HFFc6 (cell line): Measurements from ENCODE around the gene ARHGAP31. TPM values are rescaled to one million over a fixed set of nuclear protein-coding genes. Genes with fewer than 3 reads are reported as not detected.

Experiments used
- DNase-seq: peaks from one replicate; pipeline ENCODE4 v3.0.0-alpha.2; 2018
- H3K27ac Mint-ChIP-seq: 2 replicates; pipeline ENCODE4 v1.8.0; 2020; ENCODE audit warnings: mild to moderate bottlenecking, mixed read lengths
- H3K27me3 Mint-ChIP-seq: 2 replicates; pipeline ENCODE4 v1.8.0; 2021; ENCODE audit warnings: mild to moderate bottlenecking, moderate library complexity, mixed read lengths; ENCODE audit not compliant: insufficient read depth
- H3K36me3 Mint-ChIP-seq: 2 replicates; pipeline ENCODE4 v1.8.0; 2021; ENCODE audit warnings: low read depth, mixed read lengths
- H3K4me1 Mint-ChIP-seq: 2 replicates; pipeline ENCODE4 v1.8.0; 2020; ENCODE audit warnings: low read depth, mixed read lengths
- H3K4me3 Mint-ChIP-seq: 2 replicates; pipeline ENCODE4 v1.8.0; 2020; ENCODE audit warnings: mild to moderate bottlenecking, moderate library complexity, mixed read lengths
- H3K9me3 Mint-ChIP-seq: 2 replicates; pipeline ENCODE4 v1.8.0; 2020; ENCODE audit warnings: mild to moderate bottlenecking, mixed read lengths
- total RNA-seq, 6 experiments: library from RNA; stranded (reverse); fragmentation: NEBNext Ultra II Directional; extraction: Animal tissue kit (Norgen Biotek cat#: 25700); gene quantifications; 2 replicates in 1 of 6; 3 replicates in 5 of 6; pipeline ENCODE4 v1.2.3, GENCODE V29; 2021
- TF ChIP-seq, protein P1 (sequence below): fragments of 200-600 bp; sonication (generic); IDR thresholded peaks from 2 replicates; pipeline ENCODE4 v1.5.0; 2021; ENCODE audit warnings: antibody characterized with exemption, mild to moderate bottlenecking

The ARHGAP31 gene
- total RNA-seq, 6 experiments from 2014 or later, result 18.0 to 25.1 (median 20.5) TPM

DNA sequence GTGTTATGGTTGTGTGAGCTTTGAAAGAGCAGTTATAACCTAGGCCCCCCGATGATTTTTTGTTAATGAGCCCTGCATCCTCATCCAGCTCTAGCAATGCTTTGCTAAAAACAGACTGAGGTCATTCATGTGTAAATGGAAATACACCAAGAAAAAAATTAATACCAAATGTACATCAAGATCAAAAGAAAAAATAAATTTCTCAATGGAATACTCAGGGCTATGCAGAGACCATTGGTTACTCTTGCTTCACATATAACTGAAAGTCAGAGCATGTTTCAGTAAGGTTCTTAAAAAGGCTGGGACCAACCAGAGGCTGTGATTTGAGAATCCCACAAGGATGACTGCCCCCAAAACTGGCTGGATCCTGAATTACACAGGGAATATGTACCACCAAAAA is 48.0 kb downstream of the ARHGAP31 start:
- H3K4me3 Mint-ChIP-seq, result no peak overlapping the region
- no peak for DNase-seq
- H3K4me1 Mint-ChIP-seq, result peaks cover 8% of the 10 kb centered on the region
- TF ChIP-seq, protein P1, sequence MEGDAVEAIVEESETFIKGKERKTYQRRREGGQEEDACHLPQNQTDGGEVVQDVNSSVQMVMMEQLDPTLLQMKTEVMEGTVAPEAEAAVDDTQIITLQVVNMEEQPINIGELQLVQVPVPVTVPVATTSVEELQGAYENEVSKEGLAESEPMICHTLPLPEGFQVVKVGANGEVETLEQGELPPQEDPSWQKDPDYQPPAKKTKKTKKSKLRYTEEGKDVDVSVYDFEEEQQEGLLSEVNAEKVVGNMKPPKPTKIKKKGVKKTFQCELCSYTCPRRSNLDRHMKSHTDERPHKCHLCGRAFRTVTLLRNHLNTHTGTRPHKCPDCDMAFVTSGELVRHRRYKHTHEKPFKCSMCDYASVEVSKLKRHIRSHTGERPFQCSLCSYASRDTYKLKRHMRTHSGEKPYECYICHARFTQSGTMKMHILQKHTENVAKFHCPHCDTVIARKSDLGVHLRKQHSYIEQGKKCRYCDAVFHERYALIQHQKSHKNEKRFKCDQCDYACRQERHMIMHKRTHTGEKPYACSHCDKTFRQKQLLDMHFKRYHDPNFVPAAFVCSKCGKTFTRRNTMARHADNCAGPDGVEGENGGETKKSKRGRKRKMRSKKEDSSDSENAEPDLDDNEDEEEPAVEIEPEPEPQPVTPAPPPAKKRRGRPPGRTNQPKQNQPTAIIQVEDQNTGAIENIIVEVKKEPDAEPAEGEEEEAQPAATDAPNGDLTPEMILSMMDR, result no peak
- H3K27me3 Mint-ChIP-seq, result no peaks in the 10 kb centered on the region
- peaks cover 2% of the 10 kb centered on the region; the same call in 1 of the 2 replicates for H3K9me3 Mint-ChIP-seq
- H3K36me3 Mint-ChIP-seq, result peaks cover 5% of the 10 kb centered on the region
- H3K27ac Mint-ChIP-seq, result no peak overlapping the region

DNA sequence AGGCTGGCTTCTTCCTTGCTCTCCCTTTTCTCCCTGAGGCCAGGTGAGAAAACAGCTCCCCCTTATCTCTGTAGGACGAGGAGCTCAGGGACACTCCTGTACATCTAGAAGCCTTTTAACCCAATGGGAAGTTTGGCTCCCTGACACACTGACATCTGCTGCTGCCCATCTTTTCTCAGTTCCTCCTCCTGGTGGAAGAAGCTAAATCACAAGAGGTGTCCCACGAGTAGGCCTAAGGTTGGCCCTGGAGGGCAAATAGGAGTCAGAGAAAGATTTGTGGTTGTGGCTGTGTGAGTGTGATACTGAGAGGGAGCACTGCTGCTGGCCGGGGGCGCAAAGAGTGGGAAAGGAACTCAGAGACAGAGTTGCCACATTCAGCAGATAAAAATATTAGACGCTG is 49.5 kb downstream of the ARHGAP31 start:
- Mint-ChIP-seq H3K36me3 (no peaks in the 10 kb centered on the region), H3K4me1 (peaks cover 8% of the 10 kb centered on the region), H3K27ac (no peak overlapping the region), H3K9me3 (no peaks in the 10 kb centered on the region), H3K4me3 (no peak overlapping the region), H3K27me3 (no peaks in the 10 kb centered on the region)
- DNase-seq, result no peak
- TF ChIP-seq, protein P1, result no peak

DNA sequence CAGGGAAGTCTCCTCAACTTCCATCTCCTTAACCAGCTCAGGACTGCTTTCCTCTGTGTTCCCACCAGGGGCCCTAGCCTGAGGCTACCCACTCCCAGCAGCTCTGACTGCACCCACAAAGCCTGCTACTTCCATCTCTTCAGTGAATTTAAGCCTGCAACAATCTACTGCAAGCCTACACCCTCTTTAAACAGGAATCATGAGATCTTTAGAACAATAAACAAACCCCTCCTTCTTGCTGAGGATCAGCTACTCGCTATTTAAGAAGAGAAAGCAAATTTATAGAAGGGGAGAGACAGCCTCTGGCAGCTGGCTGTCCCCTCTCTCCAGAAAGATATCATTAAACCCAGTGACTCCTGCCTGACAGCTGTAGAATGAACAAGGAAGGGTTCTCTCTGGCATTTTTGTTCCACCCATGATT is 51.9 kb downstream of the ARHGAP31 start:
- TF ChIP-seq, protein P1, result no peak
- H3K4me1 Mint-ChIP-seq, result peaks cover 22% of the 10 kb centered on the region
- H3K27ac Mint-ChIP-seq, result no peak overlapping the region
- H3K4me3 Mint-ChIP-seq, result no peak overlapping the region
- no peaks in the 10 kb centered on the region for H3K27me3 Mint-ChIP-seq
- DNase-seq, result no peak
- H3K9me3 Mint-ChIP-seq, result no peaks in the 10 kb centered on the region
- no peaks in the 10 kb centered on the region for H3K36me3 Mint-ChIP-seq

DNA sequence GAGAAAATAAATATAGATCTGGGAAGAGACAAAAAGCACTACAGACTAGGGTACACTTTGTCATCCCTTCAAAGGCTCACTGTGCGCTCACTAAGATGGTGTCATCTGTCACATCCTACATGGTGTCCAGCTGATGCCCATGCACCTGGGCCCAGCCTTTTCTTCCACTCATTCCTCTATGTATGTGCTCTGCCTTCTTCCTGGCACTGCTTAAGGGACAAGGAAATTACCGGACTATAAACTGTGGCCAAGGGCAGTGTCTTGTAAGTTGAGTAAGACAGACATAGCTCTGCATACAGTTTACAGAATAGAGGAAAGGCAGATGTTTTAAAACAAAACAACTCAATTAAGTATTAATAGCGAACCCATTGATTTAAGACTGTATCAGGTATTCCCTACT is 52.9 kb downstream of the ARHGAP31 start:
- H3K9me3 Mint-ChIP-seq, result no peaks in the 10 kb centered on the region
- no peak for DNase-seq
- TF ChIP-seq, protein P1, result no peak
- no peaks in the 10 kb centered on the region for H3K27me3 Mint-ChIP-seq
- no peak overlapping the region for H3K4me3 Mint-ChIP-seq
- H3K4me1 Mint-ChIP-seq, result peaks cover 25% of the 10 kb centered on the region
- H3K36me3 Mint-ChIP-seq, result no peaks in the 10 kb centered on the region
- no peak overlapping the region for H3K27ac Mint-ChIP-seq

DNA sequence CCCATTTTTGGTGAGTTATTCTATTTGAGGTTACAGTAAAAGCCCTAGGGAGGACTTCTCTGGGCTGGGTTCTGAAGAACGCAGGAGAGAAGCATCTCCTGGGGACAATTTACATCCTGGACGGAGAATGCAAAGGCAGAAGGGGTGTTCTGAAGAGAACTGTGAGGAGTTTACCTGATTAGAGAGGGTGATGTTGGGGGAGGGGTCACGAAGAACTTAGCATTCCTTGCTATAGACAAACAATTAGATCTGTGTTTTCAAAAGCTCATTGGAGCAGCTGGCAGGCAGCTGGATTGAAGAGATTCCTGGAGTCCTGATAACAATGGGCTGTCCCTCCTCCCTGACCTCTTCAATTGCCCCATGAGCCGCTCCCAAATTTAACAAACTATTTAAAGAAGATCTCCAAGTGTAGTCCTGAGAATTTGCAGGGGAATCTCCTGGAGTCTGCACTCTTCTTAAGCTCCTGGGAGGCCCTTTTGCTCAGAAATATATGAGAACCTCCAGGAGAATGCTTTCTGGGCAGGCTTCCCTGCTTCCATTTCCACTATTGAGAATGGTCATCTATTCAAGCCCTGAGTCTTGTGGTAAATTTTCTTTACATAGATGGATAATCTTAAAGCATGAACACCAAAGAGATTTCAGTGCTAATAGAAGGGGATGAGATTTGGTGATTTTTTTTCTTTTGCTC is 55.3 kb downstream of the ARHGAP31 start:
- Mint-ChIP-seq H3K9me3 (no peaks in the 10 kb centered on the region), H3K27me3 (no peaks in the 10 kb centered on the region), H3K4me1 (peaks cover 39% of the 10 kb centered on the region), H3K4me3 (no peak overlapping the region), H3K27ac (no peak overlapping the region), H3K36me3 (no peaks in the 10 kb centered on the region)
- TF ChIP-seq, protein P1, result no peak
- no peak for DNase-seq
